Measurements from ENCODE around the gene UBIAD1.
"Not testable (repeated sequence)": the region's sequence is repeated elsewhere in the genome, so short reads cannot be mapped to it uniquely, and the experiment has no call there.

Gene UBIAD1

DNA sequence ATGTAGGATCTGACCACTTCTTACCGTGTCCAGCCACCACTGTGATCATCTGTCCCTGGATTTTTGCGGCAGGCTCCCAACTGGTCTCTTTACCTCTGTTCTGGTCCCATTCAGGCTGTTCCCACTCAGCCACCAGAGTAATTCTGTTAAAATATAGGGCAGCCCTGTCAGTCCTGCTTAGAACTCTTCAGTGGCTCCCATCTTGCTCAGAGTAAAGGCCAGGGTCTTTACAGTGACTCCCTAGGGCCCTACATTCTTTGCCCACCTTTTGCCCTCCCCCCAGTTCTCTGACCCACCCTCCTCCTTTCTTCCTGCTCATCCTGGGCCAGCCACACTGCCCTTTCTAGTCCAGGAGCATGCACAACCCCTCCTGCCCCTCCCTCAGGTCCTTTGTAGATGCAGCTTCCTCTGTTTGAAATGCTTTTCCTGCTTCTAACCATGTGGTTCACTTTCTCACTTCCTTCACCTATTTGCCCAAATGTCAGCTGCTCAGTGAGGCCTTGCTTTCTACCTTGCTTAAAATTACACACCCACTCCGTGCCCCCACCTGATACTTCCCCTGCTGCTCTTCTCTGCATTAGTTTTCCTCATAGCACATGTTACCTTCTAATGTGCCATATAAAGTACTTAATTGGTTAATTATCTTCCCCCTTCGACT, 7.8 kb downstream of the UBIAD1 start:
- no peak for DNase-seq

GRCh38 chr1:11281518-11282331, 8.7 kb downstream of the UBIAD1 start:
- no peak for DNase-seq

DNA sequence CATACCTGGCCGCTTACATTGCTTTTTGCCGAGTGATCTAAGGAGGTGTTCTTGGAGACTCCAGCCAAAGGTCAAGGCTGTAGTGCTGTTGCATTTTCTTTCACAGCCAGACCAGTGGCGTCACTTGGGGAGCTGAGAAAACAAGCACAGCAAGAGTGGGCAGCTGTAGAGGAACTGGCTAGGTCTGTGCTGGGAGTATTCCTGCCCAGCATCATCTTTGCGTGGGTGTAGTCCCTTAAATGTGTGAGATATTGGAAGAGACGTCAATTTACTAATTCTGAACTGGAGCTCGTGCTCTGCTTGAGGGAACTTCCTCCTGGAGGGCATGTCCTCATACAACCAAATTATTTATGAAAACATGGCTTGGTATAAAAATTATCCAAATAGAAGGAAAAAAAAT, 10.2 kb downstream of the UBIAD1 start:
- DNase-seq = no peak

- no peak for DNase-seq
These were observed 11.8 kb downstream of the UBIAD1 start for GRCh38 chr1:11284784-11285183.

GRCh38 chr1:11285883-11286734, 13.1 kb downstream of the UBIAD1 start:
- DNase-seq = no peak

DNA sequence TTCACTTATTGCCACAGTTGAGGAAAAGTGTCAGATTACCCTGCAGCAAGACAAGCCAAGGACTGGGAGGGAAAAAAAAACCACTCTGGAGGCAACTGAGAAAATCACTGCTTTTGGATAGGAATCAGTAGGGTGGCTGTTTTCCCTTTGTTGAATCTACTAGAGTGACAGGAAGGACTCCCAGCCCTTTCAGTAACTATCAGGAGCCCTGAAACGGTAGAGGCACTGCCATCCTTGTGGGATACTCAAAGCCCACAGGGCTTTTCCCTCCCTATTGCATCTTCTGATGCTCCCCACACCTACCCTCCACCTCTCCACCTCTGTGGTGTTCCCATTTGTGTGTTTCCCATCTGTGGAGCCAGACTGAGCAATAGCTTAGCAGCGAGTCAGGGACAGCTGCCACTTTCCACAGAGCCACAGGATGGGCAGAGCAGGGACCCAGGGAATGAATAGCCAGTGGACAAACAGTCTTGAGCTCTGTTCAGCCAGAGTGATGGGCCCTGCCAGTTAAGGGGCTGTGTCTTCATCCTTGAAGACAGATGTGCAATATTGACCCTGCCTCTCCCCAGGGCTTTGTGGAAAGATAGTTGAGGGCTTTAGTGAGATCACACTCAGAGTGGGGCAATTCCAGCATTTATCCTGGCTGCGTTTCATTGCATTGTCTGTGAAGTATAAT, 13.9 kb downstream of the UBIAD1 start:
- DNase-seq = no peak

- no peak for DNase-seq
These were observed 16.1 kb downstream of the UBIAD1 start for GRCh38 chr1:11289064-11289463.

- DNase-seq = no peak
These were observed 18.1 kb downstream of the UBIAD1 start for GRCh38 chr1:11291049-11291448.

GRCh38 chr1:11293856-11294255, 20.9 kb downstream of the UBIAD1 start:
- no peak for DNase-seq

GRCh38 chr1:11294951-11295350, 22.0 kb downstream of the UBIAD1 start:
- no peak for DNase-seq

- peak; percentile 8 for DNase-seq
These were observed 22.9 kb downstream of the UBIAD1 start for GRCh38 chr1:11295905-11296304.

DNA sequence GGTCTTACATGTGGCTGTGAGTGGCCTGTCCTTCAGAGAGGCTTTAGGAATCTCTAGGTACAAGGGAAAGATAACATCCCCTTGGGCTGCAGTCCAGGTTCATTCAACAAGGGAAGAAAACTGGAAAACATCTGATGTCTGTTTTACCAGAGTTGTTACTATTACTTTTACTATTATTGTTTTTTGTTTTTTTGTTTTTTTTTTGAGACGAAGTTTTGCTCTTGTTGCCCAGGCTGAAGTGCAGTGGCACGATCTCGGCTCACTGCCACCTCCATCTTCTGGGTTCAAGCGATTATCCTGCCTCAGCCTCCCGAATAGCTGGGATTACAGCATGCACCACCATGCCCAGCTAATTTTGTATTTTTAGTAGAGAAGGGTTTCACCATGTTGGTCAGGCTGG, 24.8 kb downstream of the UBIAD1 start:
- not testable (repeated sequence) for DNase-seq

DNA sequence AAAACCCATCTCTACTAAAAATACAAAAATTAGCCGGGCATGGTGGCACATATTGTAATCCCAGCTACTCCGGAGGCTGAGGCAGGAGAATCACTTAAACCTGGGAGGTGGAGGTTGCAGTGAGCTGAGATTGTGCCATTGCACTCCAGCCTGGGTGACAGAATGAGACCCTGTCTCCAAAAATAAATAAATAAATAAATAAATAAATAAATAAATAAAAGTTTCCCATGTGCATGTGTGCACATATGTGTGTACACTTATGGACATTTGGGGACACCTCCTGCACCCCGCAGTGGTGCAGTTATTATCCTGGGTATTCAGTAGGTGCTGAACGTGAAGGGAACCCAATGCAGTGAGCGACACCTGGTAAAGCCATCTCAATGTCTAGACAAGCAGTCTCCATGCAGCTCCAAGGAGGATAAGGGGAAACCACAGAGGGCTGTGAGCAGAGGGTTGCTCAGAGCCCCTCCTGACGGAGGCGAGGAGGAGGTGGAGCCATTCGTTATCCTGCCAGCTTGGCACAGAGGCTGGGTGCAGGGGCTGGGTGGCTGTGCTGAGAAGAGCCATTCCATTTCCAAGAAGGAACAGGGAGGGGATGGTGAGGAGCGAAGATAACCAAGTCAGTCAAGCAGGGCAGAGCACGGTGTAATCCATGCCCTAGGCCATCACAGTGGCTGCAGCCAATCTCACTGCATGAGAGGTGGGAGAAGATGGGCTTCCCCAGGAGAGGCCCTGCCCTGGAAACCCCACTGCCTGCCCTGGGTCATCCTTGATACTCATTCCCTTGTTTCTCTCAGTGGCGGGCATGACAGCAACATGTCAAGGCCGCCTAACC, 25.6 kb downstream of the UBIAD1 start:
- DNase-seq = no peak

GRCh38 chr1:11299225-11299574, 26.2 kb downstream of the UBIAD1 start:
- DNase-seq = no peak

DNA sequence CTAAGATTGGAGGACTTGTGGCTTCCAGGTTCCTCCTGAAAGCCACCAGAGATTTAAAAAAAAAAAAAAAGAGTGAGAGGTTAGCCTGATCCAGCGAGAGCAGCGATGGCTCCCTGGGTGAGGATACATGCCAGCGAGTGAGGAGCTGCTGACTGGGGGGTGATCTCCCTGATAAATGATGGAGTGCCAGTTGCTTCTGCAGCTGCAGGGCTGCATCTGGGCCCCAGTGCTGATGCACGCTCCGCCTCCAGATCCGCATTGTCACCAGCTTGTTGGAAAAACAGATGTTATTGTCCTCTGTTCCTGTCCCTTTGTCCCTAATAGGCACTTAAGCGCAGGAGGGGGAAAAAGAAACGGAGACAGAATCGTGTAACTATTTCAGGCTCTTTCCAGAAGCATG, 28.6 kb downstream of the UBIAD1 start:
- DNase-seq = no peak

GRCh38 chr1:11302366-11302765, 29.4 kb downstream of the UBIAD1 start:
- no peak for DNase-seq

GRCh38 chr1:11305516-11305915, 32.5 kb downstream of the UBIAD1 start:
- not testable (repeated sequence) for DNase-seq

DNA sequence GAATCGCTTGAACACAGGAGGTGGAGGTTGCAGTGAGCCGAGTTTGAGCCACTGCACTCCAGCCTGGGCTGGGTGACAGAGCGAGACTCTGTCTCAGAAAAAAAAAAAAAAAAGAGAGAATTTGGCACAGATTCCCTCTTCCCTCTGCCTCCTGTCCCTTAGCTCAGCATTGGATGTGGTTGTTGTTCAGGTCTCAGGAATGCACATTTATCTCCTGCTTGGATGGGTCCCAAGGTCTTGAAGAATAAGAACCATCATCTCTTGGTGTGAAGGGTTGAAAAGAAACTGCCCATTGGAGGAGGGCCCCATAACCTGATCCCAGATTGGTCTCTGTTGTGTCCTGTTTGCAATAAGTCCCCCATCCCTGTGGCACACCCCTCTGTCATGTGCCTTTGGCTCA, 34.9 kb downstream of the UBIAD1 start:
- DNase-seq = no peak

GRCh38 chr1:11308699-11309224, 35.8 kb downstream of the UBIAD1 start:
- no peak for DNase-seq

DNA sequence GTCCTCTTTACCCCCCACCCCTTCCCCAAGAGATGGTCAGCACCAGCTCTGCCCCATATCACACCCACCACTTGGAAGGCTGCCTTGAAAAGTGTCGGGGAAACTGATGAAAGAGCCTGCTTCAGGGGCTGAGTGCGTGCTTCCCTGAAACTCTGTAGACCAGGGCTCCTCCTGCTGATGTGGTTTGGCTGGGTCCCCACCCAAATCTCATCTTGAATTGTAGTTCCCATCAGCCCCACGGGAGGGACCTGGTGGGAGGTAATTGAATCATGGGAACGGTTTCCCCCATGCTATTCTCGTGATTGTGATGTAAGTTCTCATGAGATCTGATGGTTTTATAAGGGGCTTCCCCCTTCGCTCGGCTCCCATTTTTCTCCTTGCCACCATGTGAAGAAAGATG, 36.4 kb downstream of the UBIAD1 start:
- DNase-seq = no peak

DNA sequence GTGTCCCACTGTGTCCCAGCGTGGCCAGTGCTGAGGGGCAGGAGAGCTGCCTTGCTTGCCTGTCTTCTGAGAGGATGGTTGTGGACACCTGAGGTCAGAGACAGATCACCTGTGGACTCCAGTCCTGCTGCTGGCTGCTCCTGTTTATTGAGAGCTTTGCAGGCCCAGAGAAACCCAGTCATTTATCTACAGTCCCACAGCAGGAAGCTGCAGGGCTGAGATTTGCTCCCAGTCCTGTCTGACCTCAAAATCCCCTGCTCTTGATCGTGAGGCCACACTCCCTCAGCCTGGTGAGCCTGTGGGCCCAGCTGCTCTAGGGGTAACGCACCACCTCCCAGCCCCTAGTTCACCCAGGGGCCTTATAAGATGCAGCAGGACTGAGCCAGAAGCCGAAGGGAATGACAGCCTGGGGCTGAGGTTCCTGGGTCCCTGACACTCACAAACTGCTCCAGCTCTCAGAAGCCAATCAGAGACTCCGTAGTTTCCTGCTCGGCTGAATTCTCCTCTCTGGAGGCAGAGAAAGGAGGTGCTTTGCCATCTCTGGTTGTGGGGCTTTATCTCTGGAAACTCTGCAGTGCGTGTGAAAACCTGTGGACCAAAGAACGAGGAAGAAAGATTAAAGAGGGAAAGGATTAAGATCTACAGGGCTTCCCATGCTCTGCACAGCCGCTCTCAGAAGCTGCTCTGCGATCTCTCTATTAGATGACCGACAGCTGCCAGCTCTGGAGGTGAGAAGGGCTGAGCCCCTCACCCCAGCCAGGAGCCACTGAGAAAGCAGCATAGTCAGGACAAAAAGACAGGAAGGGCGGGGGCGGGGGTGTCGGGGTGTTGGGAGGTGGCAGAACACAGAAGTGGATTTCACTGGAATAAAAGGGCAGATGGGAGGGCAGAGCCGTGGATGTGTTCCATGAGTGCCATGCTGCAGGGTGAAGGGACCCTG, 39.1 kb downstream of the UBIAD1 start:
- DNase-seq = no peak

All from activated CD4-positive, alpha-beta T cell treated with anti-CD3 and anti-CD28 coated beads, Interleukin-2, amount 50 U/mL, for 1 hour (primary cell).